Erythroblast (primary cell): ENCODE results near the gene ZNF586.

Experiments
- GATA1 ChIP-seq: IDR thresholded peaks from 2 replicates; pipeline ENCODE4 v1.6.1; 2011; ENCODE audit warnings: low read depth, mild to moderate bottlenecking, control low read depth, low read length, moderate library complexity
- POLR2A ChIP-seq: IDR thresholded peaks from 2 replicates; pipeline ENCODE4 v1.6.1; 2011; ENCODE audit warnings: mild to moderate bottlenecking, low read length

GRCh38 chr19:57786906-57787305, 17.4 kb downstream of the ZNF586 start:
- TF ChIP-seq POLR2A (no peak), GATA1 (no peak)
